ENCODE measurements around the gene HSPB2. TPM values are rescaled to one million over a fixed set of nuclear protein-coding genes. Genes with fewer than 3 reads are reported as not detected.

The HSPB2 gene
- total RNA-seq, 1 experiment from 2014 or later, result not detected

DNA sequence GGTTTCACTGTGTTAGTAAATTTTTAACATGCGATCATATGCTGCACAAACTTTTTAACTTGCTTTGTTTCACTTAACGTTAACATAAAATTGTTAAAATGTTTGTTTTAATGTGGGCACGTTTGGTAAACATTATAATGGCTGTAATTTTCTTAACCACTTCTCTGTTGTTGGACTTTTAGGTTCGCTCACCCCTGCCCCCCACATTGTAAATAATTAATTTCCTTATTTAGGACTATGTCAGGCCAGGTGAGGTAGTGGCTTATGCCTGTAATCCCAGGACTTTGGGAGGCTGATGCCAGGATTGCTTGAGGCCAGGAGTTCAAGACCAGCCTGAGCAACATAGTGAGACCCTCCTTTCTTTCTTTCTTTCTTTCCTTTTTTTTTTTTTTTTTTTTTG is 17.9 kb downstream of the HSPB2 start:
- Histone ChIP-seq H3K36me3 (ENCODE audit: control insufficient read depth in 1 of 2, insufficient read depth in 2 of 2, low read length in 2 of 2) (no peaks in the 10 kb centered on the region), H3K79me2 (ENCODE audit: insufficient read depth, low read length) (no peaks in the 10 kb centered on the region), H3K27ac (ENCODE audit: low read depth, low read length) (no peak overlapping the region), H2AFZ (ENCODE audit: low read depth, low read length, poor library complexity, severe bottlenecking) (no peak overlapping the region), H3K9ac (ENCODE audit: low read length) (no peak overlapping the region), H4K20me1 (ENCODE audit: insufficient read depth) (no peaks in the 10 kb centered on the region), H3K9me3 (ENCODE audit: control insufficient read depth in 1 of 2, insufficient read depth in 1 of 2, low read depth in 1 of 2, low read length in 2 of 2) (no peaks in the 10 kb centered on the region), H3K27me3 (ENCODE audit: insufficient read depth, low read length) (no peaks in the 10 kb centered on the region), H3K9me2 (ENCODE audit: insufficient read depth) (no peaks in the 10 kb centered on the region), H3K4me1 (ENCODE audit: control insufficient read depth in 1 of 2, insufficient read depth in 2 of 2, low read length in 2 of 2) (peaks cover 7 to 19% of the 10 kb centered on the region in 2 experiments), H3K4me3 (replicated peaks in 1 of 2; ENCODE audit: low read depth in 1 of 2, low read length in 2 of 2) (no peak overlapping the region), H3K4me2 (ENCODE audit: low read length) (no peak overlapping the region)
- no TSS peak for BruUV-seq (replicated peaks)
- intact Hi-C loops (cut with micrococcal nuclease), result loop anchor here (5.0 kb wide), 2 partner anchors 157 to 247 kb away; partner anchors contain the start of genes BCO2, SDHD and TIMM8B
- ChIA-PET POLR2A (no interaction called here), RAD21 (ENCODE audit: low non-redundant PET in 1 of 2, low total read pairs in 2 of 2, uncharacterized antibody in 2 of 2, unreplicated experiment in 2 of 2) (no interaction called here), CTCF (interaction anchor here (1.0 to 2.0 kb wide), 3 partner anchors 11 to 350 kb away, joined by 3 to 42 read pairs (median 4); partner anchors contain the start of gene C11orf52)
- ATAC-seq (no peak), DNase-seq (ENCODE audit: low read depth, low spot score) (no peak)
- TF ChIP-seq EGR1 (IDR thresholded peaks at IDR 0.05; ENCODE audit: low read depth) (no peak), YY1 (IDR thresholded peaks at IDR 0.05; ENCODE audit: extremely low read depth, insufficient replicate concordance, low read depth, low read length) (no peak), TCF7L2 (IDR thresholded peaks at IDR 0.05; ENCODE audit: borderline replicate concordance, extremely low read depth, insufficient read depth, insufficient read length) (no peak), ZNF274 (IDR thresholded peaks at IDR 0.05; ENCODE audit: low read depth, low read length) (no peak), SP1 (IDR thresholded peaks at IDR 0.05; ENCODE audit: low read depth) (no peak), EZH2 (IDR thresholded peaks at IDR 0.05) (no peak), MAX (IDR thresholded peaks at IDR 0.05) (no peak), POLR2A (IDR thresholded peaks at IDR 0.05; ENCODE audit: borderline replicate concordance, extremely low read depth, insufficient read depth, insufficient read length) (no peak), SRF (IDR thresholded peaks at IDR 0.05; ENCODE audit: low read depth) (no peak), ZBTB33 (IDR thresholded peaks at IDR 0.05; ENCODE audit: extremely low read depth, insufficient replicate concordance, low read length) (no peak), CEBPB (IDR thresholded peaks at IDR 0.05; ENCODE audit: low read depth) (no peak)
- TF ChIP-seq, protein P1, sequence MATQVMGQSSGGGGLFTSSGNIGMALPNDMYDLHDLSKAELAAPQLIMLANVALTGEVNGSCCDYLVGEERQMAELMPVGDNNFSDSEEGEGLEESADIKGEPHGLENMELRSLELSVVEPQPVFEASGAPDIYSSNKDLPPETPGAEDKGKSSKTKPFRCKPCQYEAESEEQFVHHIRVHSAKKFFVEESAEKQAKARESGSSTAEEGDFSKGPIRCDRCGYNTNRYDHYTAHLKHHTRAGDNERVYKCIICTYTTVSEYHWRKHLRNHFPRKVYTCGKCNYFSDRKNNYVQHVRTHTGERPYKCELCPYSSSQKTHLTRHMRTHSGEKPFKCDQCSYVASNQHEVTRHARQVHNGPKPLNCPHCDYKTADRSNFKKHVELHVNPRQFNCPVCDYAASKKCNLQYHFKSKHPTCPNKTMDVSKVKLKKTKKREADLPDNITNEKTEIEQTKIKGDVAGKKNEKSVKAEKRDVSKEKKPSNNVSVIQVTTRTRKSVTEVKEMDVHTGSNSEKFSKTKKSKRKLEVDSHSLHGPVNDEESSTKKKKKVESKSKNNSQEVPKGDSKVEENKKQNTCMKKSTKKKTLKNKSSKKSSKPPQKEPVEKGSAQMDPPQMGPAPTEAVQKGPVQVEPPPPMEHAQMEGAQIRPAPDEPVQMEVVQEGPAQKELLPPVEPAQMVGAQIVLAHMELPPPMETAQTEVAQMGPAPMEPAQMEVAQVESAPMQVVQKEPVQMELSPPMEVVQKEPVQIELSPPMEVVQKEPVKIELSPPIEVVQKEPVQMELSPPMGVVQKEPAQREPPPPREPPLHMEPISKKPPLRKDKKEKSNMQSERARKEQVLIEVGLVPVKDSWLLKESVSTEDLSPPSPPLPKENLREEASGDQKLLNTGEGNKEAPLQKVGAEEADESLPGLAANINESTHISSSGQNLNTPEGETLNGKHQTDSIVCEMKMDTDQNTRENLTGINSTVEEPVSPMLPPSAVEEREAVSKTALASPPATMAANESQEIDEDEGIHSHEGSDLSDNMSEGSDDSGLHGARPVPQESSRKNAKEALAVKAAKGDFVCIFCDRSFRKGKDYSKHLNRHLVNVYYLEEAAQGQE (IDR thresholded peaks at IDR 0.05; ENCODE audit: low read depth), result no peak
